GM12891 (cell line): ENCODE data around the gene SLC35F4.

Experiments used
- POLR2A ChIP-seq: IDR thresholded peaks from 2 replicates; pipeline ENCODE4 v1.6.1; 2011; ENCODE audit warnings: low read depth, low read length, control low read depth
- POLR2AphosphoS5 ChIP-seq: IDR thresholded peaks from 2 replicates; pipeline ENCODE4 v1.6.1; 2011; ENCODE audit warnings: low read depth, low read length, control low read depth
- POU2F2 ChIP-seq: IDR thresholded peaks from 2 replicates; pipeline ENCODE4 v1.6.1; 2011; ENCODE audit warnings: low read depth, mild to moderate bottlenecking, control low read depth, low read length, moderate library complexity
- TAF1 ChIP-seq: IDR thresholded peaks from 2 replicates; pipeline ENCODE4 v1.6.1; 2011; ENCODE audit warnings: low read depth, low read length, control low read depth

GRCh38 chr14:57834961-57835360 lies 30.9 kb downstream of the SLC35F4 start:
- TF ChIP-seq POLR2A (no peak), TAF1 (no peak), POLR2AphosphoS5 (no peak), POU2F2 (no peak)
